ENCODE measurements around the gene RSPH6A. TPM values are rescaled to one million over a fixed set of nuclear protein-coding genes. Genes with fewer than 3 reads are reported as not detected.

Gene RSPH6A
- polyA plus RNA-seq, 3 donors: not detected

DNA sequence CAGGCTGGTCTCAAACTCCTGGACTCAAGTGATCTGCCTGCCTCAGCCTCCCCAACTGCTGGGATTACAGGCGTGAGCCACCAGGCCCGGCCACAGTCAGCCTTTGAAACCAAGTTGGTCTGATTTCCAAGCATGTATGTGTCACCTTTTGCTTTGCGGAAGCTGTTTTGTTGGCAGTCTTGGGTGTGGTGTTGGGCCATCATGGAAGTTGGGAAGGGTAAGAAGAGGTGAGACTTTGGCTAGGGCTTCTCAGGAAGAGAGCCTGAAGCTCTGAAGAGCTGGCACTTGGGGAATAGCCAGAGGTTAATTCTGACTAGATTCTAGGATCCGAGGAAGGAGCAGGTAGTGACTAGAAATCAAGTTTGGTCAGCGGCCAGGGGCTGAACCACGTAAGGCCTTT is 2.8 kb downstream of the RSPH6A start:
- intact Hi-C loops (cut with micrococcal nuclease): no loop called here
- H3K9me3 ChIP-seq (replicated peaks in 1 of 2; ENCODE audit: control insufficient read depth in 1 of 2, insufficient read depth in 1 of 2, low read length in 2 of 2): peaks cover 0 to 6% of the 10 kb centered on the region in 2 donors
- WGBS (ENCODE audit: insufficient coverage): 96% methylated on average over 6 of the region's 6 CpGs
- no peaks in the 10 kb centered on the region for H3K36me3 ChIP-seq (replicated peaks in 1 of 2; ENCODE audit: control insufficient read depth in 1 of 2, insufficient read depth in 2 of 2, low read length in 2 of 2)
- H2AFZ ChIP-seq (ENCODE audit: insufficient read depth, low read depth, low read length, poor library complexity, severe bottlenecking): no peak overlapping the region
- H3K79me2 ChIP-seq (ENCODE audit: insufficient read depth, low read length): no peaks in the 10 kb centered on the region
- TF ChIP-seq, protein P1, sequence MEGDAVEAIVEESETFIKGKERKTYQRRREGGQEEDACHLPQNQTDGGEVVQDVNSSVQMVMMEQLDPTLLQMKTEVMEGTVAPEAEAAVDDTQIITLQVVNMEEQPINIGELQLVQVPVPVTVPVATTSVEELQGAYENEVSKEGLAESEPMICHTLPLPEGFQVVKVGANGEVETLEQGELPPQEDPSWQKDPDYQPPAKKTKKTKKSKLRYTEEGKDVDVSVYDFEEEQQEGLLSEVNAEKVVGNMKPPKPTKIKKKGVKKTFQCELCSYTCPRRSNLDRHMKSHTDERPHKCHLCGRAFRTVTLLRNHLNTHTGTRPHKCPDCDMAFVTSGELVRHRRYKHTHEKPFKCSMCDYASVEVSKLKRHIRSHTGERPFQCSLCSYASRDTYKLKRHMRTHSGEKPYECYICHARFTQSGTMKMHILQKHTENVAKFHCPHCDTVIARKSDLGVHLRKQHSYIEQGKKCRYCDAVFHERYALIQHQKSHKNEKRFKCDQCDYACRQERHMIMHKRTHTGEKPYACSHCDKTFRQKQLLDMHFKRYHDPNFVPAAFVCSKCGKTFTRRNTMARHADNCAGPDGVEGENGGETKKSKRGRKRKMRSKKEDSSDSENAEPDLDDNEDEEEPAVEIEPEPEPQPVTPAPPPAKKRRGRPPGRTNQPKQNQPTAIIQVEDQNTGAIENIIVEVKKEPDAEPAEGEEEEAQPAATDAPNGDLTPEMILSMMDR (IDR thresholded peaks at IDR 0.05): no peak
- peaks cover 0 to 1% of the 10 kb centered on the region in 2 donors for H3K36me3 Mint-ChIP-seq
- peaks cover 0 to 13% (median 0%) of the 10 kb centered on the region in 7 donors for H3K9me3 Mint-ChIP-seq
- H3K27ac Mint-ChIP-seq: peak overlapping the region in 1 of 7 donors; percentile 50
- peaks cover 38% of the 10 kb centered on the region for H4K20me1 ChIP-seq (ENCODE audit: insufficient read depth, low read length)
- peak overlapping the region in 1 of 2 donors; percentile 61 for H3K4me3 Mint-ChIP-seq
- H3K27me3 ChIP-seq (ENCODE audit: control insufficient read depth in 2 of 2, insufficient read depth in 2 of 2, low read length in 2 of 2): peaks cover 11 to 57% of the 10 kb centered on the region in 2 donors
- DNase-seq: no peak
- no peak overlapping the region for H3K27ac ChIP-seq (ENCODE audit: low read depth in 1 of 2, low read length in 2 of 2)
- no peak overlapping the region for H3K4me2 ChIP-seq (replicated peaks; ENCODE audit: extremely low read depth, low read length, poor library complexity, severe bottlenecking)
- peaks cover 73 to 86% (median 80%) of the 10 kb centered on the region in 3 donors for H3K27me3 Mint-ChIP-seq (ENCODE audit: low read depth in 3 of 3)
- no peak overlapping the region for H3K9ac ChIP-seq (ENCODE audit: insufficient read depth, low read length, poor library complexity, severe bottlenecking)
- peaks cover 18% of the 10 kb centered on the region for H3K4me1 Mint-ChIP-seq
- peaks cover 23 to 24% of the 10 kb centered on the region in 2 donors for H3K4me1 ChIP-seq (ENCODE audit: control insufficient read depth in 1 of 2, insufficient read depth in 2 of 2, low read length in 2 of 2)
- no peak overlapping the region for H3K4me3 ChIP-seq (replicated peaks in 1 of 3; ENCODE audit: low read depth in 2 of 3, low read length in 3 of 3)

GRCh38 chr19:45809643-45810159 is 5.4 kb downstream of the RSPH6A start:
- peaks cover 7 to 9% of the 10 kb centered on the region in 2 donors for H3K9me3 ChIP-seq (replicated peaks in 1 of 2; ENCODE audit: control insufficient read depth in 1 of 2, insufficient read depth in 1 of 2, low read length in 2 of 2)
- peaks cover 20 to 25% of the 10 kb centered on the region in 2 donors for H3K4me1 ChIP-seq (ENCODE audit: control insufficient read depth in 1 of 2, insufficient read depth in 2 of 2, low read length in 2 of 2)
- intact Hi-C loops (cut with micrococcal nuclease): no loop called here
- 0% methylated on average over 4 of the region's 7 CpGs for WGBS (ENCODE audit: insufficient coverage)
- H2AFZ ChIP-seq (ENCODE audit: insufficient read depth, low read depth, low read length, poor library complexity, severe bottlenecking): no peak overlapping the region
- peak in 2 of 3 donors; percentile 52 to 63 for DNase-seq
- H3K4me3 ChIP-seq (replicated peaks in 1 of 3; ENCODE audit: low read depth in 2 of 3, low read length in 3 of 3): peak overlapping the region in 1 of 3 experiments; percentile 39
- H3K27me3 ChIP-seq (ENCODE audit: control insufficient read depth in 2 of 2, insufficient read depth in 2 of 2, low read length in 2 of 2): peaks cover 9 to 50% of the 10 kb centered on the region in 2 donors
- Mint-ChIP-seq H3K4me3 (peak overlapping the region in 1 of 2 donors; percentile 86), H3K27me3 (ENCODE audit: low read depth in 3 of 3) (peaks cover 71 to 78% (median 76%) of the 10 kb centered on the region in 3 donors), H3K9me3 (peaks cover 3 to 15% (median 8%) of the 10 kb centered on the region in 7 donors), H3K27ac (peak overlapping the region in 2 of 7 donors; percentile 53 to 80), H3K36me3 (peaks cover 0 to 1% of the 10 kb centered on the region in 2 donors), H3K4me1 (peaks cover 21% of the 10 kb centered on the region)
- no peaks in the 10 kb centered on the region for H3K79me2 ChIP-seq (ENCODE audit: insufficient read depth, low read length)
- H3K4me2 ChIP-seq (replicated peaks; ENCODE audit: extremely low read depth, low read length, poor library complexity, severe bottlenecking): peak overlapping the region; percentile 72
- TF ChIP-seq, protein P1 (IDR thresholded peaks at IDR 0.05): no peak
- peak overlapping the region; percentile 6 for H3K9ac ChIP-seq (ENCODE audit: insufficient read depth, low read length, poor library complexity, severe bottlenecking)
- H3K36me3 ChIP-seq (replicated peaks in 1 of 2; ENCODE audit: control insufficient read depth in 1 of 2, insufficient read depth in 2 of 2, low read length in 2 of 2): no peaks in the 10 kb centered on the region
- no peak overlapping the region for H3K27ac ChIP-seq (ENCODE audit: low read depth in 1 of 2, low read length in 2 of 2)
- H4K20me1 ChIP-seq (ENCODE audit: insufficient read depth, low read length): peaks cover 12% of the 10 kb centered on the region
